Measurements from ENCODE around the gene GPR63. TPM values are rescaled to one million over a fixed set of nuclear protein-coding genes. Genes with fewer than 3 reads are reported as not detected.

Gene GPR63
- polyA plus RNA-seq, 1 donor, result 3.3 TPM

- DNase-seq, result no peak
Measured at GRCh38 chr6:96821034-96821433, 16.2 kb downstream of the GPR63 start.

DNA sequence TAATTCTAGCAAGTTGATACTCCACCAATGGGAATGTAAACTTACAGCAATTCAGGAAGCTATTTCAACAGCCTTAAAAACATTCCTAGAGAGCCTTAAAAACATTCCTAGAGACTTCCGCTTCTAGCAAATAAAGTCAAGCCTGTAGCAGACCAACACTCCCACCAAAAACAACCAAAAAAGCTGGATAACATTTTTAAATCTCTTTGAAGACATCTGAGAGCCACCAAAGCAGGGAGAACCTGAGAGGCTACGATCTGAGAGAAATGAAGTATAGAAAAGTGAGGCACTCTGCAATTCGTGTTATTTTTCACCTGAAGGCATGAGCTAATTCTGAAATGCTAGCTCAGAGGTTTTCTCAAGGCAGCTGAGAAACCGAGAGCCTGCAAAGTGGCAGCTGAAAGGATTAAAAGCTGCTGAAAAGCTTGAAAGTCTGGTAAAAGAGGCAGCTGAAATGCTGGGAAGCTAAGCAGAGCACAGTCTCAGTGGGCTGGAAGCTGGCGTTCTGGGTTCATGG lies 20.9 kb downstream of the GPR63 start:
- no peak for DNase-seq

GRCh38 chr6:96814625-96815024 lies 22.7 kb downstream of the GPR63 start:
- no peak for DNase-seq

GRCh38 chr6:96812077-96812703 lies 25.1 kb downstream of the GPR63 start:
- no peak for DNase-seq

DNA sequence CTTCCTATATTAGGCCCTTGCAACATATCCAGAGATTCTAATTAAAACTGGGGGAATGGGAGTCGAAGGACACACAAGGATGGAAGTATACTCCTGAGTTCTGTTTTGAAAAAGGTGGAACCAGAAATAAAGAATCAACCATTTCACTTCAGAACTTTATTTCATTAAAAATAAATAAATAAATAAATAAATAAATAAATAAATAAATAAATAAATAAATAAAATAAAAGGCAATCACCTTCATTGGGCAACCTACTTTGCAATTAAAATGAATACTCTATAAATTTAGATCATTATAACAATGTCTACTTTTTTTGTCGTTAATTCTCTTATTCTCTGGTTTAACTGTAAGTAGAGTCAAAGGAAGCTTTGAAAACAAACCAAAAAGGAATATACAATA lies 25.6 kb downstream of the GPR63 start:
- DNase-seq, result no peak

DNA sequence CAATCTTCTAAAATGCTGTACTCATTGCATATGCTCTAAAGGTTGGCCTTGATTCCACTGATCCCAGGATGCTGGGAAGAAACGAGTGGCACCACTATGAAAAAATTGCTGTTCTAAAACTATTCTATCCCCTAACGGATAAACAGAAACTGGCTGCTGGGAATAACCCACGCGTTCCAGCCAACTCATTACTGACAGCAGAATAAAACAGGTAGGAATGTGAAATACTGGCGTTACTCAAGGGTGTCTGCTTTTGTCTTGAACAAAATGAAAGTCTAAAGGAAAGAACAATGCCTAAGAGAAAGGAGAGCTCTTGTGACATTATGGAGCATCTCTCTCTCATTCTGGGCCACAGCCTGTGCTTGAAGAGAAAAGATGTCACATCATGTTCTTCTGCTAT lies 26.1 kb downstream of the GPR63 start:
- DNase-seq, result no peak

DNA sequence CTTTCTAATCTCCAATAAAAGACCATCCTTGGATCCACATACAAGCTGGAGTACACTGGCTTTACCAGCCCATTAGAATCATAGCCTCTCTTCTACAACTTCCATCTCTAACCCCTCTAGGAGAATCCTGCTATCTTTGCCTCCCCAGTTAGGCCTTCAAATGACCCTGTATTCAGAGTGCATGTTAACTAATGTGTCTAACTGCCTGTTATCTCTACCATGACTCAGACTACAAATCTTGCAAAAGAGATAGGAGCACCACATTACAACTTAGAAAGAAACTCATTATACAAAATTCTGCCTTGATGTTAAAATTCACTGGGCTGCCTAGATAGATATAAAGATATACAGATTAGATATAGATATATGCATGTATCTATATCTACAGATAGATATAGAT lies 28.2 kb downstream of the GPR63 start:
- no peak for DNase-seq

GRCh38 chr6:96803106-96803481 lies 34.2 kb downstream of the GPR63 start:
- no peak for DNase-seq

GRCh38 chr6:96795481-96795880 lies 41.8 kb downstream of the GPR63 start:
- no peak for DNase-seq

DNA sequence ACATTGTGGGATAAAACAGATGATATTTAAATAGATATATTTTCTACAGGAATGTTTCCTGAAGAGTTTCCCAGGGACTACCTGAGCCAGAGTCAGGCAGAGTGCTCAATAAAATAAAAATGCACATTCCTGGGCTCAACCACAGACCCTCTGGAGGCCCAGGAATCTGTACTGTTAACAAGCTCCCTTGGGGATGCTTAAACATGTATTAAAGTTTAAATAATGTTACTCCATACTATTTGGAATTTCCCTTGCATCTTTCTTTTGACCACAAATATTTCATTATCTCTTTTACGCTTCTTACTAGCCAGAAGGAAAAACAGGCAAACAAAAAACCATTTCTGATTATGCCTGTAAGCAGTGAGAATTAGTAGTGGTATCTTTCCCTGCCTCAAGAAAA lies 42.3 kb downstream of the GPR63 start:
- no peak for DNase-seq

DNA sequence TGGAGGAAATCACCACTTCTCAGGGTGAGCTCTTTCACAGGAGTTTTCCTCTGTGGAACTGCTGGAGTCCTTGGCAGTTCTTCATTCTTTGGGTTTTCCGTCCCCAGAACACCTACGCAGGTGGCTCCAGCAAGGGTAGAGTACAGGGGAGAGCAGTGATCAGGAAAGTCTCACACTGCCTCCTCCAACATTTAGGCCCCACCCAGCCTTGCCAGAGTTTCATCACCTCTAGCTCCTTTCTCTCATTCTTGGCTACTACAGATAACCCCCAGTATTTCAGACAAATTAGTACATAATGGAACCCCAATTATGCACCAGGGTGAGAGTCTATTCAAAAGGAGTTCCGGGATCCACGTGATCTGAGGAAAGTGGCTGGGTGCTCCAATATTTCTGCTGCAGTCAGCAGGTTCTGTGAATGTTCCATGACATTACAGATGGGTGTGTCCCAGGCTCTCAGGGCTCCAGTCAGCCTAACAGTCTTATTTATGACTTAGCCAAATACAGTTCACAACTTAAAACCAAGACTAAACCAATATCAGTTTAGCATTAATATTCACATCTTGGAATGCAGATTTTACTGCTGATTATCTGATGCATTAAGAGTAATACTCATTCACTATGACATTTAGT lies 44.6 kb downstream of the GPR63 start:
- DNase-seq, result no peak

- no peak for DNase-seq
Measured at GRCh38 chr6:96789871-96790270, 47.4 kb downstream of the GPR63 start.

DNA sequence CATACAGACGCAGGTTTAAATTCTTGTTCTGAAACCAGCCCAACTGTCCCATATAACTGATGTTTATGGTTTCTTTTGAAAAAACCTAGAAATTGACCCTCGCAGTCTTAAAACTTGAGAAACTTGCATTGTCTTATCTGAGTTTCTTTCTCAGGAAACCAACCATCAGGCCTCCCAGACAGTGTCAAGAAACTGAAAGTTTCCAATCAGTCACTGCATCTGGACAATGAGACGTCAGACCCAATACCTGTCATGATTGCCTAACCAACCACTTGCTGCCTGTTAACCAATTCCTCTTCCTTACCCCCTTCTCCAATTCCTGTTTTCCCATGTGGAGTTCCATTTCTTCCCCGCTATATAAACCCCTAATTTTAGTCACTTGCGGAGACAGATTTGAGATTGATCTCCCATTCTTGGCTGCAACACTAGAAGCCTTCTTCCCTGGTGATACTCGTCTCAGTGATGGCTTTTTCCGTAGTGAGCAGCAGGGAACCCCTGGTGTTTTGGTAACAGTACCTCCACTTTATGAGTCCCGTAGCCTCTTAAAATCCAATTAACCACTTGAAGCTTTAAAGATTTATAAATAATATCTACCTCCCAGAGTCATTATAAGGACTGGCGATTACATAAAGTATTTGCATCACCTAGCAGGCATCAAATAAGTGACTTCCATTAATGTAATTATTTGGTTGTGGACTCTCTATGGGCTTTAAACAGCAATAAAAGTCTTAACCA lies 49.3 kb downstream of the GPR63 start:
- DNase-seq, result no peak

GRCh38 chr6:96786336-96786735 lies 50.9 kb downstream of the GPR63 start:
- DNase-seq, result no peak

- no peak for DNase-seq
Measured at GRCh38 chr6:96784650-96785049, 52.6 kb downstream of the GPR63 start.

GRCh38 chr6:96783307-96783706 lies 54.0 kb downstream of the GPR63 start:
- DNase-seq, result no peak

GRCh38 chr6:96781557-96781956 lies 55.7 kb downstream of the GPR63 start:
- no peak for DNase-seq

DNA sequence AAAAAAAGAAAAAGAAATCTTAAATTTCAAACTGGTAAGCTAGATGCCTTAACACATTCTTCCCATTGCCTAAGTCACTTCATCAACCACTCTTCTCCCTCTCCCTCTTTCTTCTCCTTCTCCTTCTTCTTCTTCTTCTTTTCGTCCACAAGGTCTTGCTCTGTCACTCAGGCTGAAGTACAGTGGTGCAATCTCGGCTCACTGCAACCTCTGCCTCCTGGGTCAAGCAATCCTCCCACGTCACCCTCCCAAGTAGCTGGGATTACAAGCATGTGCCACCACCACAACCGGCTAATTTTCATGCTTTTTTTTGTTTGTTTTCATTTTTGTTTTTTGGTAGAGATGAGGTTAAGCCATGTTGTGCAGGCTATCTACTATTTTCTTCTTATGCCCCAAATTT lies 60.2 kb downstream of the GPR63 start:
- DNase-seq, result no peak

- no peak for DNase-seq
Measured at GRCh38 chr6:96775727-96776400, 61.4 kb downstream of the GPR63 start.

GRCh38 chr6:96766769-96767168 lies 70.5 kb downstream of the GPR63 start:
- DNase-seq, result no peak

DNA sequence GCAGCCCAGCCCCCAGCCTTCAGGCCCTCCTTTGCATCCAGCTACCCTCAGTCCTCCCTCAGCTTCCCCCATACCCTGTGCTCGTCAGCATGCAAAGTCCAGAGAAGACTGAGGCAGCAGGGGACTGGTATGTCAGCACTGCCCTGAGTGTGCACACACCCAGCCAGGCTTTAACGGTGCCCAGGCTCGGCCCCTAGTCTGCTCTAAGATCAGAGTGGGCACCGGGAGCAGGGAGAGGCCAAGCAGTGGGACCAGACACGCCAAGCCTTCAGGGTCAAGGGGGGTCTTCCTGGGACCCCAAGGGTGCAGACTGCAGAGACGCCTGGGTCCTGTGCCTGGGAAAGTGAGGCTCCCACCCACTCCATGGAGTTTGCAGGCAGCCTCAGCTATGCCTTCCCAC lies 74.7 kb downstream of the GPR63 start:
- DNase-seq, result no peak

GRCh38 chr6:96761794-96762193 lies 75.5 kb downstream of the GPR63 start:
- DNase-seq, result no peak

DNA sequence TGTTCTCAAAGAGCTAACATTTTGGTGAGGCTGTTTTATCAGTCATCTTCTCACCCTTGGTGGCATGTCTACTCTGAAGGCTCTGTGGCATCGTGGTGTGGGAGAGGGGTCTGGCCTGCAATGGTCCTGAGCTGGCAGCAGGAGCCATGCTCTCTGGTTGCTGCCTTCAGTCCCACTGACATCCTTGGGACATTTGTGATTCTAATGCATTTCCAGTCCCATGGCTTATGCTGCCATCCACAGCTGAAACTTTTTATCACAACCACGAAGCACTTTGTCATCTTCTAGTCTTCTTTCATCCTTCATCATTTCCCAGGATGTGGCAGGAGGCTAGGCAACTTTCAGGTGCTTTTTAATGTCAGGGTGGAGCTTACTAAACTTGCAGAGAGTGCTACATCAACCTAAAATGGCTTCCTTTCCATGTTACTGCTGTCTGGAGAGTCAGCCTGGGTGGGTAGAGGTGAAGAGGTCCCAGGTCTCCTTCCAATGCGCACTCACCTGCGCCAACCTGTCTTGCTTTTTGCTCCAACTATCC lies 77.1 kb downstream of the GPR63 start:
- DNase-seq, result no peak

Data from hindlimb muscle (tissue), 1 donor.